Stomach (tissue), 9 donors: Measurements from ENCODE around the gene NAV2. TPM values are rescaled to one million over a fixed set of nuclear protein-coding genes. Genes with fewer than 3 reads are reported as not detected.
"Not testable (repeated sequence)": the region's sequence is repeated elsewhere in the genome, so short reads cannot be mapped to it uniquely, and the experiment has no call there.

Experiments
- DNase-seq, 2 donors: peaks; one replicate each; pipeline versions ENCODE4 v3.0.0 to v3.0.0-alpha.2; 2013 to 2019
- H3K27ac ChIP-seq, 5 donors: fragments of 200-600 bp in 4 of 5; sonication (generic) in 4 of 5; one replicate each; pipeline ENCODE4 v1.5.1; 2013 to 2019; ENCODE audit warnings: mild to moderate bottlenecking in 1 of 5, moderate library complexity in 1 of 5
- H3K27me3 ChIP-seq, 3 donors: fragments of 200-600 bp; sonication (generic); one replicate each; pipeline ENCODE4 v1.5.1; 2017 to 2019; ENCODE audit warnings: mixed run types in 1 of 3
- H3K36me3 ChIP-seq, 4 donors: fragments of 200-600 bp; sonication (generic); 1 replicate in 3 of 4; 2 replicates in 1 of 4; pipeline ENCODE4 v1.5.1; 2016 to 2019
- H3K4me1 ChIP-seq, 4 donors: fragments of 200-600 bp; sonication (generic); one replicate each; pipeline ENCODE4 v1.5.1; 2016 to 2019
- H3K4me3 ChIP-seq, 4 donors: fragments of 200-600 bp; sonication (generic) in 3 of 4; one replicate each; pipeline ENCODE4 v1.5.1; 2016 to 2019; ENCODE audit warnings: mild to moderate bottlenecking in 1 of 4
- H3K9me3 ChIP-seq, 4 donors: fragments of 200-600 bp; sonication (generic); one replicate each; pipeline ENCODE4 v1.5.1; 2016 to 2019
- EP300 ChIP-seq: sonication (generic); formaldehyde crosslinking; IDR thresholded peaks from one replicate; pipeline ENCODE4 v1.6.1; 2017; ENCODE audit warnings: antibody characterized with exemption
- POLR2A ChIP-seq, 4 donors: fragments of 450-650 bp; IDR thresholded peaks; one replicate each; pipeline ENCODE4 v1.6.1; 2016; ENCODE audit warnings: antibody characterized with exemption in 4 of 4, control low read depth in 2 of 4, mild to moderate bottlenecking in 1 of 4, moderate library complexity in 1 of 4
- POLR2AphosphoS5 ChIP-seq, 3 donors: sonication (generic); formaldehyde crosslinking; IDR thresholded peaks; one replicate each; pipeline ENCODE4 v1.6.1; 2016; ENCODE audit warnings: antibody characterized with exemption in 3 of 3
- WGBS, 5 donors: extraction: QIAGEN DNeasy Blood & Tissue Kit in 3 of 5; methylation state at CpG; one replicate each; pipeline versions ENCODE4 v1.1.5 to v1.1.7; 2013 to 2018; 5-methylcytosine and 5-hydroxymethylcytosine counted together
- intact Hi-C: fragments of 100-400 bp; cut with DNase I; formaldehyde crosslinking; loops from one replicate; pipeline ENCODE4 v1.15.1; 2023; ENCODE audit warnings: low total_unique reads
- polyA plus RNA-seq, 3 donors: library from polyadenylated mRNA; stranded (reverse); fragments of 200-250 nt; gene quantifications; one replicate each; pipeline ENCODE4 v1.2.3, GENCODE V29; 2013
- total RNA-seq, 5 donors: library from RNA; depleted of rRNA; stranded (reverse); fragments of >200 nt; gene quantifications; one replicate each; pipeline versions ENCODE4 v1.1.0 to v1.2.3, GENCODE V29; 2014 to 2016
- TF ChIP-seq, protein P1 (sequence below), 7 experiments: fragments of 450-650 bp in 4 of 7; fragments of 200-600 bp in 3 of 7; sonication (generic) in 3 of 7; IDR thresholded peaks; one replicate each; pipeline ENCODE4 v1.5.1; 2016 to 2019; ENCODE audit warnings: antibody characterized with exemption in 7 of 7, control low read depth in 2 of 7, mild to moderate bottlenecking in 1 of 7
- donor health status: healthy with polysubstance abuse.
- donor health status: Bipolar disorder and iron deficiency.
- donor health status: healthy.

NAV2 gene
- total and polyA plus RNA-seq, 8 donors = 1.8 to 92.4 (median 7.9) TPM

GRCh38 chr11:20127671-20128527, 415.3 kb downstream of the NAV2 start:
- Histone ChIP-seq H3K4me1 (peaks cover 6 to 12% (median 11%) of the 10 kb centered on the region in 4 donors), H3K27ac (no peak overlapping the region), H3K4me3 (no peak overlapping the region), H3K36me3 (no peaks in the 10 kb centered on the region), H3K9me3 (no peaks in the 10 kb centered on the region), H3K27me3 (peaks cover 0 to 17% (median 7%) of the 10 kb centered on the region in 3 donors)
- intact Hi-C loops = loop anchor here (5.0 to 10.0 kb wide), 3 partner anchors 176 to 487 kb away; no protein-coding TSS in a partner anchor
- no peak for TF ChIP-seq EP300
- TF ChIP-seq, protein P1, sequence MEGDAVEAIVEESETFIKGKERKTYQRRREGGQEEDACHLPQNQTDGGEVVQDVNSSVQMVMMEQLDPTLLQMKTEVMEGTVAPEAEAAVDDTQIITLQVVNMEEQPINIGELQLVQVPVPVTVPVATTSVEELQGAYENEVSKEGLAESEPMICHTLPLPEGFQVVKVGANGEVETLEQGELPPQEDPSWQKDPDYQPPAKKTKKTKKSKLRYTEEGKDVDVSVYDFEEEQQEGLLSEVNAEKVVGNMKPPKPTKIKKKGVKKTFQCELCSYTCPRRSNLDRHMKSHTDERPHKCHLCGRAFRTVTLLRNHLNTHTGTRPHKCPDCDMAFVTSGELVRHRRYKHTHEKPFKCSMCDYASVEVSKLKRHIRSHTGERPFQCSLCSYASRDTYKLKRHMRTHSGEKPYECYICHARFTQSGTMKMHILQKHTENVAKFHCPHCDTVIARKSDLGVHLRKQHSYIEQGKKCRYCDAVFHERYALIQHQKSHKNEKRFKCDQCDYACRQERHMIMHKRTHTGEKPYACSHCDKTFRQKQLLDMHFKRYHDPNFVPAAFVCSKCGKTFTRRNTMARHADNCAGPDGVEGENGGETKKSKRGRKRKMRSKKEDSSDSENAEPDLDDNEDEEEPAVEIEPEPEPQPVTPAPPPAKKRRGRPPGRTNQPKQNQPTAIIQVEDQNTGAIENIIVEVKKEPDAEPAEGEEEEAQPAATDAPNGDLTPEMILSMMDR (IDR thresholded peaks at IDR 0.05) = peak in 5 of 7 experiments; percentile 68 to 81 (median 74)
- no peak for TF ChIP-seq POLR2A (IDR thresholded peaks at IDR 0.05)
- WGBS, 5 donors = 60 to 62% (median 61%) methylated on average over 14 to 16 of the region's 16 CpGs
- DNase-seq = peak; percentile 81 to 91

DNA sequence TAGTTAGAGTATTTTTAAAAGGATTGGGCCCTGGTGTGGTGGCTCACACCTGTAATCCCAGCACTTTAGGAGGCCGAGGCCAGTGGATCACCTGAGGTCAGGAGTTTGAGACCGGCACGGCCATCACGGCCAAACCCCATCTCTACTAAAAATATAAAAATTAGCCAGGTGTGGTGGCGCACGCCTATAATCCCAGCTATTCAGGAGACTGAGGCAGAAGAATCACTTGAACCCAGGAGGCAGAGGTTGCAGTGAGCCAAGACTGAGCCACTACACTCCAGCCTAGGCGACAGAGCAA, 415.8 kb downstream of the NAV2 start:
- H3K9me3 ChIP-seq, H3K4me3 ChIP-seq, H3K36me3 ChIP-seq, DNase-seq, H3K27ac ChIP-seq: not testable (repeated sequence)
- Histone ChIP-seq H3K27me3 (peaks cover 0 to 23% (median 7%) of the 10 kb centered on the region in 3 donors), H3K4me1 (peaks cover 6 to 12% (median 11%) of the 10 kb centered on the region in 4 donors)
- intact Hi-C loops = loop anchor here (5.0 to 10.0 kb wide), 3 partner anchors 176 to 486 kb away; no protein-coding TSS in a partner anchor
- WGBS, 5 donors = 80 to 85% (median 84%) methylated on average over 7 of the region's 7 CpGs

DNA sequence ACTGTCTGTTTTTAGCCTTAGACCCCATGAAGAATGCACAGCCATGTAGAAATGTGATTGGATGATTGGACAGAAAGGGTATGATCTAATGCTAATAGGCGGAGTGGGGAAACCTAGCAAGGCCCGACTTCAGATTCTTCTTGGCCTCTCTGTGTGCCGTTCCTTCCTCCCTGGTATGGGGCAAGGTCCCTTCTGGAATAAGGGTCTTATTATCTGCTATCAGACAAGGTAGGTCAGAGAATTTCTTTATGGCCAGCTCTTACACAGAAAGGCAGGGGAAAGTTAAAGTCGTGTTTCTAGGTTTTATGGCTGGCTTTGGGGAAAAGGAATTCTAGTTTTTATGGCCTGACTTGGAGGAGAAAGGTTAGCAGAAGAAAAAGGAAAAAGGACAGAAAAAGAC, 417.0 kb downstream of the NAV2 start:
- Histone ChIP-seq H3K36me3 (no peaks in the 10 kb centered on the region), H3K4me1 (peaks cover 6 to 12% (median 11%) of the 10 kb centered on the region in 4 donors), H3K9me3 (no peaks in the 10 kb centered on the region), H3K27ac (no peak overlapping the region), H3K4me3 (no peak overlapping the region), H3K27me3 (peaks cover 0 to 28% (median 11%) of the 10 kb centered on the region in 3 donors)
- intact Hi-C loops = loop anchor here (5.0 to 10.0 kb wide), 4 partner anchors 177 to 572 kb away; no protein-coding TSS in a partner anchor
- no peak for TF ChIP-seq POLR2AphosphoS5 (IDR thresholded peaks at IDR 0.05)
- no peak for TF ChIP-seq POLR2A (IDR thresholded peaks at IDR 0.05)
- TF ChIP-seq, protein P1 (IDR thresholded peaks at IDR 0.05) = no peak
- TF ChIP-seq EP300 = no peak
- DNase-seq = no peak
- WGBS, 5 donors = 77 to 86% (median 83%) methylated on average over 4 of the region's 4 CpGs

- DNase-seq = peak; percentile 68 to 82
- H3K27me3 ChIP-seq = peaks cover 0 to 28% (median 11%) of the 10 kb centered on the region in 3 donors
- peak overlapping the region; percentile 39 to 58 (median 50) for H3K4me3 ChIP-seq
- TF ChIP-seq EP300 (no peak), POLR2A (IDR thresholded peaks at IDR 0.05) (no peak), POLR2AphosphoS5 (IDR thresholded peaks at IDR 0.05) (no peak)
- TF ChIP-seq, protein P1 (IDR thresholded peaks at IDR 0.05) = peak in 5 of 7 experiments; percentile 60 to 88 (median 82)
- H3K36me3 ChIP-seq = no peaks in the 10 kb centered on the region
- H3K4me1 ChIP-seq = peaks cover 6 to 12% (median 11%) of the 10 kb centered on the region in 4 donors
- no peak overlapping the region for H3K27ac ChIP-seq
- intact Hi-C loops = loop anchor here (5.0 kb wide), 1 partner anchor 575 kb away; no protein-coding TSS in a partner anchor
- 7 to 17% (median 11%) methylated on average over 35 to 51 of the region's 51 CpGs for WGBS, 5 donors
- H3K9me3 ChIP-seq = no peaks in the 10 kb centered on the region
These were observed 419.4 kb downstream of the NAV2 start for GRCh38 chr11:20131788-20132666.
